Gastroesophageal sphincter (tissue), 4 donors: ENCODE measurements around the gene ADAT3. TPM values are rescaled to one million over a fixed set of nuclear protein-coding genes. Genes with fewer than 3 reads are reported as not detected.

Experiments
- ATAC-seq: fragments of 150-250 bp; one replicate; pipeline ENCODE4 v1.9.1; 2016; ENCODE audit warnings: mild to moderate bottlenecking, moderate library complexity
- H3K27ac ChIP-seq, 4 donors: fragments of 200-600 bp; sonication (generic) in 3 of 4; 1 replicate in 3 of 4; 2 replicates in 1 of 4; pipeline ENCODE4 v1.5.1; 2016 to 2019
- H3K27me3 ChIP-seq: fragments of 200-600 bp; sonication (generic); one replicate; pipeline ENCODE4 v1.5.1; 2019
- H3K36me3 ChIP-seq, 2 donors: fragments of 200-600 bp; sonication (generic); one replicate each; pipeline ENCODE4 v1.5.1; 2019; ENCODE audit warnings: control low read depth in 1 of 2
- H3K4me1 ChIP-seq, 3 donors: fragments of 200-600 bp; sonication (generic); 1 replicate in 2 of 3; 2 replicates in 1 of 3; pipeline ENCODE4 v1.5.1; 2016 to 2019; ENCODE audit warnings: control low read depth in 2 of 3
- H3K4me3 ChIP-seq, 2 donors: fragments of 200-600 bp; sonication (generic); one replicate each; pipeline ENCODE4 v1.5.1; 2019; ENCODE audit warnings: mild to moderate bottlenecking in 1 of 2, moderate library complexity in 1 of 2
- H3K9me3 ChIP-seq, 3 donors: fragments of 200-600 bp; sonication (generic); one replicate each; pipeline ENCODE4 v1.5.1; 2017 to 2019; ENCODE audit warnings: control low read depth in 2 of 3
- CTCF ChIP-seq, 4 experiments: fragments of 200-600 bp in 2 of 4; fragments of 450-650 bp in 2 of 4; sonication (generic) in 1 of 4; IDR thresholded peaks; one replicate each; pipeline ENCODE4 v1.5.1; 2017 to 2019; ENCODE audit warnings: antibody characterized with exemption in 4 of 4, mild to moderate bottlenecking in 2 of 4, moderate library complexity in 2 of 4
- EP300 ChIP-seq: sonication (generic); formaldehyde crosslinking; IDR thresholded peaks from one replicate; pipeline ENCODE4 v1.6.1; 2017; ENCODE audit warnings: antibody characterized with exemption, mild to moderate bottlenecking
- POLR2A ChIP-seq, 2 donors: fragments of 450-650 bp; IDR thresholded peaks; one replicate each; pipeline ENCODE4 v1.6.1; 2017; ENCODE audit warnings: antibody characterized with exemption in 2 of 2, mild to moderate bottlenecking in 2 of 2, moderate library complexity in 1 of 2
- POLR2AphosphoS5 ChIP-seq: sonication (generic); formaldehyde crosslinking; IDR thresholded peaks from one replicate; pipeline ENCODE4 v1.6.1; 2017; ENCODE audit warnings: antibody characterized with exemption
- WGBS, 2 donors: methylation state at CpG; one replicate each; pipeline ENCODE4 v1.1.5; 2018; ENCODE audit warnings: low coverage in 1 of 2; 5-methylcytosine and 5-hydroxymethylcytosine counted together
- total RNA-seq, 4 donors: library from RNA; depleted of rRNA; stranded (reverse); fragments of >200 nt; gene quantifications; one replicate each; pipeline ENCODE4 v1.1.0, GENCODE V29; 2016

The ADAT3 gene
- 1 to 10 TPM in 3 of 4 donors, under 1 TPM in 1; 0.47 to 4.2 (median 2.3) TPM for total RNA-seq

- Histone ChIP-seq H3K9me3 (no peaks in the 10 kb centered on the region), H3K4me3 (peak within 1 kb of the TSS; percentile 38 to 73), H3K36me3 (no peaks in the 10 kb centered on the region), H3K27ac (peak within 1 kb of the TSS in 3 of 4 donors; percentile 88 to 91 (median 88)), H3K27me3 (no peaks in the 10 kb centered on the region), H3K4me1 (peaks cover 0 to 58% (median 4%) of the 10 kb centered on the region in 3 donors)
- TF ChIP-seq POLR2AphosphoS5 (peak; percentile 77), EP300 (no peak), POLR2A (IDR thresholded peaks at IDR 0.05) (peak; percentile 51 to 57), CTCF (IDR thresholded peaks at IDR 0.05) (peak in 2 of 4 experiments; percentile 15 to 27)
- peak; percentile 99 for ATAC-seq
- 0% methylated on average over 8 of the region's 92 CpGs; no CpG with 5 or more reads in 1 of the 2 donors for WGBS, 2 donors
Measured at GRCh38 chr19:1905110-1905862, at the start of gene ADAT3, which contains the start of gene SCAMP4. Gene ADAT3 (plus strand): TSS chr19:1905399. CDS start chr19:1912048, 6,649 bp downstream. Gene SCAMP4 (plus strand): TSS chr19:1905399. CDS start chr19:1915020, 9,621 bp downstream.

DNA sequence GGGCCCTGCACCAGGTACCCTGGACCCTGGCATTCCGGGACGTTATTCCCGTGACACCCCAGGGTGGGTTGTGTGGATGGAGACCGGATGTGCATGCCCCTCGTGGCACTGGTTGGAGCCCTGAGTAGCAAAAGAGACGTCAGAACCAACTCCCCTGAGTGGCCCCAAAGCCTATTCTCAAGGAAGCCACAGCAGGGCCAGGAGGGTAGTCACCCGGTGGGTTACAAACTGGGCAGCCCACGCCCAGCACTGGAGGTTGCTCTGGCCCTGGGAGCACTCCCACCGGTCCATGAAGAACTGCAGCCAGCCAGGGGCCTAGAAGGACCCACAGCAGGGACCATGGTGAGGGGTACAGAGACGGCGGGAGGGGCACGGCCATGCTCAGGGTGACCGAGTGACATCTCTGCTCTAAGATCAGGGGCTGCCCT, 49.4 kb upstream of the ADAT3 start:
- H3K4me3 ChIP-seq: peak overlapping the region in 1 of 2 donors; percentile 57
- no peak for TF ChIP-seq POLR2A (IDR thresholded peaks at IDR 0.05)
- no peak for TF ChIP-seq EP300
- no peak for TF ChIP-seq CTCF (IDR thresholded peaks at IDR 0.05)
- TF ChIP-seq POLR2AphosphoS5: no peak
- peaks cover 0 to 95% (median 63%) of the 10 kb centered on the region in 3 donors for H3K4me1 ChIP-seq
- ATAC-seq: no peak
- H3K9me3 ChIP-seq: no peaks in the 10 kb centered on the region
- peaks cover 68% of the 10 kb centered on the region for H3K27me3 ChIP-seq
- H3K27ac ChIP-seq: peak overlapping the region; percentile 54 to 89 (median 84)
- WGBS, 2 donors: 35% methylated on average over 4 of the region's 13 CpGs; no CpG with 5 or more reads in 1 of the 2 donors
- no peaks in the 10 kb centered on the region for H3K36me3 ChIP-seq

- Histone ChIP-seq H3K4me1 (peaks cover 0 to 100% (median 67%) of the 10 kb centered on the region in 3 donors), H3K9me3 (no peaks in the 10 kb centered on the region), H3K27ac (peak overlapping the region; percentile 54 to 89 (median 84)), H3K4me3 (peak overlapping the region; percentile 35 to 57), H3K36me3 (no peaks in the 10 kb centered on the region), H3K27me3 (peaks cover 70% of the 10 kb centered on the region)
- no peak for ATAC-seq
- TF ChIP-seq EP300: no peak
- no peak for TF ChIP-seq POLR2AphosphoS5
- TF ChIP-seq CTCF (IDR thresholded peaks at IDR 0.05): no peak
- no peak for TF ChIP-seq POLR2A (IDR thresholded peaks at IDR 0.05)
- WGBS, 2 donors: no CpG with 5 or more reads among the region's 6 CpGs
Measured at GRCh38 chr19:1856345-1856697, 48.9 kb upstream of the ADAT3 start.

DNA sequence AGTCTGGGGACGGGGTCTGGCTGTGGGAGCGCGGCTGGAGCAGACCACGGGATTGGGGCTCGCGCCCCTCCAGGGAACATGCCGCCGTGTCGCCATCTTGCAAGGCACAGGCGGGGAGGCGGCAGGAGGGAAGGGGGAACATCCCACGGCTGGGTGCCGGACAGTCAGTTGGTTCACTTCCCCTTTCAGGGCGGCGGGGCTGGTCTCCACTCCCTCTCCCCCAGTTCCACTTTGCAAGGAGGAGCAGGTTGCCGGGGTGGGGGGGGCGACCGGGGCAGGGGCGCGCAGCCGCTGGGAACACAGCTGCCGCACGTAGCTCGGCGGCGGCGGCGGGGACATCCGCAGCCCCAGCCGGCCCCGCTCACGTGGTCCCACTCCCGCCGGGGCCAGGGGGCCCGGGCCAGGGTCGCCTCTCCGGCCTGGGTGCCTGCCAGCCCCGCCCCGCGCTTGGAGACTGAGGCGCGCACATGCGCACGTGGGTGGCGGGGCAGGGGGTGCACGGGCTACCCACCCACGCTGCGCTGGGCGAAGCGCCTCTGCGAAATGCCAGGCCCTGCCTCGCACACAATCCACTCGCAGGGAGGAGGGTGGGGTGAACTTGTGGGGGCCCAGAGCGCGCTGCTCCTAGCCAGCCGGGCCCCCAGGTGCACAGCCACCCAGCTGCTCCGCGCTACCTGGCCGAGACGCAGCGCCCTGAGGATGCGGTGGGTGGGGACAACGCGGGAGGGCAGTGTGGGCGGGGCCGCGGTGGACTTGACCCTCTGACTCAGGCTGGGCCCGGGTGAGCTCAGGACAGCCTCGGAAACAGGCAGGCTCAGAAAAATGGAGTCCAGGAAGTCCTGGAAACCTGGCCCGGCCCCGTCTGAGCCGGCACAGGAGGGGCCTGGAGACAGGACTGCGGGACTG, 48.2 kb upstream of the ADAT3 start:
- H3K4me1 ChIP-seq: peaks cover 0 to 100% (median 74%) of the 10 kb centered on the region in 3 donors
- no CpG with 5 or more reads among the region's 73 CpGs for WGBS, 2 donors
- H3K36me3 ChIP-seq: no peaks in the 10 kb centered on the region
- peak overlapping the region; percentile 35 to 57 for H3K4me3 ChIP-seq
- H3K27ac ChIP-seq: peak overlapping the region; percentile 54 to 89 (median 84)
- no peaks in the 10 kb centered on the region for H3K9me3 ChIP-seq
- H3K27me3 ChIP-seq: peaks cover 69% of the 10 kb centered on the region
- peak; percentile 41 for TF ChIP-seq POLR2AphosphoS5
- TF ChIP-seq EP300: no peak
- peak in 1 of 2 donors; percentile 10 for TF ChIP-seq POLR2A (IDR thresholded peaks at IDR 0.05)
- ATAC-seq: peak; percentile 69
